Panc1 (cell line): ENCODE measurements around the gene FAM167B.

Source experiments
- CTCF ChIP-seq: fragments of 450-650 bp; IDR thresholded peaks from 2 replicates; pipeline ENCODE4 v1.5.1; 2017; ENCODE audit warnings: mild to moderate bottlenecking
- POLR2AphosphoS5 ChIP-seq: IDR thresholded peaks from 2 replicates; pipeline ENCODE4 v1.6.1; 2012; ENCODE audit warnings: mild to moderate bottlenecking, low read depth, low read length, moderate library complexity
- REST ChIP-seq, 2 experiments: IDR thresholded peaks; 2 replicates each; pipeline ENCODE4 v1.6.1; 2011 to 2012; ENCODE audit warnings: low read depth in 2 of 2, control low read depth in 1 of 2, low read length in 1 of 2, mild to moderate bottlenecking in 1 of 2, moderate library complexity in 1 of 2; ENCODE audit not compliant: insufficient read depth in 1 of 2
- SIN3A ChIP-seq: IDR thresholded peaks from 2 replicates; pipeline ENCODE4 v1.6.1; 2012; ENCODE audit warnings: low read depth, mild to moderate bottlenecking, low read length, moderate library complexity, borderline replicate concordance; ENCODE audit not compliant: insufficient read depth
- TCF7L2 ChIP-seq: IDR thresholded peaks from 2 replicates; pipeline ENCODE4 v1.6.1; 2011; ENCODE audit warnings: mild to moderate bottlenecking, low read depth, low read length, inconsistent platforms

DNA sequence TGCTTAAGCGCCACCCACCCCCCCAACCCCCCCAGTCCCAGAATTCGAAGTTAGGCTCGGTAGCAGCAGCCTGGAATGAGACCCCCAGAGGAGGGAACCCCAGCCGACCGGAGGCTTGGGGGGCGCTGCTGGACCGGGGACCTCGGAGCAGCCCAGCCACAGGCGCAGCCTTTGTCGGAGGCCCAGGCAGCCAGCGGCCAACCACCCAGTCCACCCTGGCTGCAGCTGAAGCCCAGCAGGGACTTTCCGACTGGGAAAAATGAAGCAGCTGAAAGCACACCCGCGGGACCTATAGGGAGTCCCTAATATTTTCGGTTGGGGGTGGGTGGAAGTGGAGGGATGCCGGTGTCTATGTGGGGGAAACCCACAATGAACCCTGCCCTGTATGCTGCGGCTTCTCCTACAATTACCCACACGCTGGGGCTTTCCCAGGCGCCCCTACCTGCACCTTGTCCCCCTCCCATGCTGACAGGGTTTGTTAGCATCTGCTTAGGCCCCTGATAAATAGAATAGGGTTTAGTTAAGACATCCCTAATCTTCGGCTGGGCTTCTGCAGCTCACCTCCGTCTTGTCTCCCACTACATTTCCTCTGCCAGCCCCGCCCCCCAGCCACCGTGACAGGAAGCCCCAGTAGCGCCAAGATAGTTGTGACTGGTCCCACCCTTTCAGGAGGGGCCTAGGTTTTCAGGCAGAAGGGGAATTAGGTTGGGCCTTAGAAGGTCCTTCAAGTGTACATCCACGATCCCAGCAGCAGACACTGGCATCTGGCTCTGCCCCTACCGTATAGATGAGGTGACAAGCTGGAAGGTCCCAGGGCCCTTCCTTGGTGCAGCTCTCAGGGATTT, 45.8 kb upstream of the FAM167B start:
- TF ChIP-seq CTCF (no peak), SIN3A (no peak), TCF7L2 (no peak), POLR2AphosphoS5 (no peak; the same call in 1 of the 2 replicates), REST (IDR thresholded peaks at IDR 0.05; ENCODE audit: insufficient read depth in 1 of 2, low read depth in 2 of 2, low read length in 1 of 2) (no peak)
